Measurements from ENCODE around the gene REN. TPM values are rescaled to one million over a fixed set of nuclear protein-coding genes. Genes with fewer than 3 reads are reported as not detected.

REN gene
- total RNA-seq, 2 donors from 2014 or later: not detected

GRCh38 chr1:204147406-204148383, 18.4 kb downstream of the REN start:
- DNase-seq (ENCODE audit: low spot score in 2 of 2) (no peak), ATAC-seq (no peak)
- peak overlapping the region in 1 of 2 donors; percentile 22 for H3K27ac Mint-ChIP-seq
- no peaks in the 10 kb centered on the region for H3K9me3 Mint-ChIP-seq
- H3K36me3 Mint-ChIP-seq: no peaks in the 10 kb centered on the region

- DNase-seq (ENCODE audit: low spot score in 2 of 2) (no peak), ATAC-seq (no peak)
- Mint-ChIP-seq H3K9me3 (no peaks in the 10 kb centered on the region), H3K36me3 (no peaks in the 10 kb centered on the region), H3K27ac (peak overlapping the region in 1 of 2 donors; percentile 29)
These were observed 19.2 kb downstream of the REN start for GRCh38 chr1:204146965-204147364.

- Mint-ChIP-seq H3K9me3 (no peaks in the 10 kb centered on the region), H3K27ac (peak overlapping the region in 1 of 2 donors; percentile 29), H3K36me3 (no peaks in the 10 kb centered on the region)
- no peak for ATAC-seq
- no peak for DNase-seq (ENCODE audit: low spot score in 2 of 2)
These were observed 19.8 kb downstream of the REN start for GRCh38 chr1:204146309-204146708.

- no peaks in the 10 kb centered on the region for H3K36me3 Mint-ChIP-seq
- ATAC-seq (no peak), DNase-seq (ENCODE audit: low spot score in 2 of 2) (no peak)
- H3K27ac Mint-ChIP-seq: no peak overlapping the region
- no peaks in the 10 kb centered on the region for H3K9me3 Mint-ChIP-seq
These were observed 21.1 kb downstream of the REN start for GRCh38 chr1:204145033-204145504.

- no peaks in the 10 kb centered on the region for H3K36me3 Mint-ChIP-seq
- H3K27ac Mint-ChIP-seq: no peak overlapping the region
- ATAC-seq (no peak), DNase-seq (ENCODE audit: low spot score in 2 of 2) (no peak)
- no peaks in the 10 kb centered on the region for H3K9me3 Mint-ChIP-seq
These were observed 22.7 kb downstream of the REN start for GRCh38 chr1:204143276-204144041.

GRCh38 chr1:204142032-204142974, 23.8 kb downstream of the REN start:
- ATAC-seq (peak; percentile 52 to 76), DNase-seq (ENCODE audit: low spot score in 2 of 2) (no peak)
- no peak overlapping the region for H3K27ac Mint-ChIP-seq
- no peaks in the 10 kb centered on the region for H3K9me3 Mint-ChIP-seq
- H3K36me3 Mint-ChIP-seq: no peaks in the 10 kb centered on the region

- Mint-ChIP-seq H3K36me3 (no peaks in the 10 kb centered on the region), H3K27ac (peak overlapping the region in 1 of 2 donors; percentile 27), H3K9me3 (no peaks in the 10 kb centered on the region)
- ATAC-seq (no peak), DNase-seq (ENCODE audit: low spot score in 2 of 2) (no peak)
These were observed 25.0 kb downstream of the REN start for GRCh38 chr1:204141131-204141530.

- H3K9me3 Mint-ChIP-seq: no peaks in the 10 kb centered on the region
- no peak for ATAC-seq
- no peak for DNase-seq (ENCODE audit: low spot score in 2 of 2)
- H3K27ac Mint-ChIP-seq: no peak overlapping the region
- no peaks in the 10 kb centered on the region for H3K36me3 Mint-ChIP-seq
These were observed 26.2 kb downstream of the REN start for GRCh38 chr1:204139952-204140351.

- no peak for ATAC-seq
These were observed 27.0 kb downstream of the REN start for GRCh38 chr1:204139088-204139487.

GRCh38 chr1:204136814-204137213, 29.3 kb downstream of the REN start:
- H3K36me3 Mint-ChIP-seq: no peaks in the 10 kb centered on the region
- ATAC-seq (no peak), DNase-seq (ENCODE audit: low spot score in 2 of 2) (no peak)
- no peaks in the 10 kb centered on the region for H3K9me3 Mint-ChIP-seq
- H3K27ac Mint-ChIP-seq: no peak overlapping the region

More at GRCh38 chr1:204139088-204139487, 27.0 kb downstream of the REN start:
- H3K36me3 Mint-ChIP-seq: no peaks in the 10 kb centered on the region
- H3K9me3 Mint-ChIP-seq: no peaks in the 10 kb centered on the region
- H3K27ac Mint-ChIP-seq: no peak overlapping the region
- DNase-seq (ENCODE audit: low spot score in 2 of 2): no peak

- no peak for ATAC-seq
- DNase-seq (ENCODE audit: low spot score in 2 of 2): no peak
- Mint-ChIP-seq H3K27ac (no peak overlapping the region), H3K9me3 (no peaks in the 10 kb centered on the region), H3K36me3 (no peaks in the 10 kb centered on the region)
These were observed 32.0 kb downstream of the REN start for GRCh38 chr1:204134103-204134502.

- H3K9me3 Mint-ChIP-seq: no peaks in the 10 kb centered on the region
- no peak overlapping the region for H3K27ac Mint-ChIP-seq
- DNase-seq (ENCODE audit: low spot score in 2 of 2): no peak
- no peaks in the 10 kb centered on the region for H3K36me3 Mint-ChIP-seq
- no peak for ATAC-seq
These were observed 33.4 kb downstream of the REN start for GRCh38 chr1:204132718-204133117.

- ATAC-seq (no peak), DNase-seq (ENCODE audit: low spot score in 2 of 2) (no peak)
- H3K27ac Mint-ChIP-seq: no peak overlapping the region
- no peaks in the 10 kb centered on the region for H3K9me3 Mint-ChIP-seq
- no peaks in the 10 kb centered on the region for H3K36me3 Mint-ChIP-seq
These were observed 34.2 kb downstream of the REN start for GRCh38 chr1:204131978-204132377.

- Mint-ChIP-seq H3K9me3 (no peaks in the 10 kb centered on the region), H3K36me3 (no peaks in the 10 kb centered on the region), H3K27ac (peak overlapping the region in 1 of 2 donors; percentile 77)
- no peak for ATAC-seq
- no peak for DNase-seq (ENCODE audit: low spot score in 2 of 2)
These were observed 34.9 kb downstream of the REN start for GRCh38 chr1:204130981-204131892.

GRCh38 chr1:204130178-204130577, 36.0 kb downstream of the REN start:
- Mint-ChIP-seq H3K36me3 (no peaks in the 10 kb centered on the region), H3K27ac (no peak overlapping the region), H3K9me3 (no peaks in the 10 kb centered on the region)
- ATAC-seq: no peak
- no peak for DNase-seq (ENCODE audit: low spot score in 2 of 2)
